ENCODE data around the gene GDF9.

Gene GDF9

DNA sequence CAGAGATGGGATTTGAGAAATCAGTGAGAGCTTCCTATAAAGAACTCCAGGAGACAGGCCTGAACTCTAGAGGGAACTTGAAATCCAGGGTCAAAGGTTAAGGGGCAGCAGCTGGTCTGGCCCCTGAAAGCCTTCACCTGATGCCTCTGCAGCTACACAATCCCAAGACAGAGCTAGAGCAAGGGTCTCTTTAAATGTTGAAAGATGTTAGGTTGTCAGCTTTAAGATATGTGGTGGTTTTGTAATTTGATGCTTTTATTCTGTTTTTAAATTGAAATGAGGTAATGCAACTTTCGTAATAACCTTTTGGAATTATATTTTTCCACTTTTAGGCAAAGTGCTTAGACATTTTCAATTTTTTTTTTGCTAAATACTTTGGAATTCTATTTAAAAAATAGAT, 50.8 kb downstream of the GDF9 start:
- no peak for DNase-seq

DNA sequence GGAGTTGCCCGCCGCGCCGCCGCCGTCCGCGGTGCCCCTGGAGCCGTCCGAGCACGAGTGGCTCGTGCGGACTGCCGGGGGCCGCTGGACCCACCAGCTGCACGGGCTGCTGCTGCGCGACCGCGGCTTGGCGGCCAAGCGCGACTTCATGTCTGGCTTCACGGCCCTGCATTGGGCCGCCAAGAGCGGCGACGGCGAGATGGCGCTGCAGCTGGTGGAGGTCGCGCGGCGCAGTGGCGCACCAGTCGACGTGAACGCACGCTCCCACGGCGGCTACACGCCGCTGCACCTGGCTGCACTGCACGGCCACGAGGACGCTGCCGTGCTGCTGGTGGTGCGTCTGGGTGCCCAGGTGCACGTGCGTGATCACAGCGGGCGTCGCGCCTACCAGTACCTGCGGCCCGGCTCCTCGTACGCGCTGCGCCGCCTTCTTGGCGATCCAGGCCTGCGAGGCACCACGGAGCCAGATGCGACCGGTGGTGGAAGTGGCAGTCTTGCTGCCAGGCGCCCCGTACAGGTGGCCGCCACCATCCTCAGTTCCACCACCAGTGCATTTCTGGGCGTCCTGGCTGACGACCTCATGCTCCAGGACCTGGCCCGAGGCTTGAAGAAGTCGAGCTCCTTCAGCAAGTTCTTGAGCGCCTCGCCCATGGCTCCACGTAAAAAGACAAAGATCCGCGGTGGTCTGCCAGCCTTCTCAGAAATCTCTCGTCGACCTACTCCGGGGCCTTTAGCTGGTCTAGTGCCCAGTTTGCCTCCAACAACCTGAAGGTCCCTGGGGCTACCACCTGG, 51.6 kb downstream of the GDF9 start:
- no peak for DNase-seq

DNA sequence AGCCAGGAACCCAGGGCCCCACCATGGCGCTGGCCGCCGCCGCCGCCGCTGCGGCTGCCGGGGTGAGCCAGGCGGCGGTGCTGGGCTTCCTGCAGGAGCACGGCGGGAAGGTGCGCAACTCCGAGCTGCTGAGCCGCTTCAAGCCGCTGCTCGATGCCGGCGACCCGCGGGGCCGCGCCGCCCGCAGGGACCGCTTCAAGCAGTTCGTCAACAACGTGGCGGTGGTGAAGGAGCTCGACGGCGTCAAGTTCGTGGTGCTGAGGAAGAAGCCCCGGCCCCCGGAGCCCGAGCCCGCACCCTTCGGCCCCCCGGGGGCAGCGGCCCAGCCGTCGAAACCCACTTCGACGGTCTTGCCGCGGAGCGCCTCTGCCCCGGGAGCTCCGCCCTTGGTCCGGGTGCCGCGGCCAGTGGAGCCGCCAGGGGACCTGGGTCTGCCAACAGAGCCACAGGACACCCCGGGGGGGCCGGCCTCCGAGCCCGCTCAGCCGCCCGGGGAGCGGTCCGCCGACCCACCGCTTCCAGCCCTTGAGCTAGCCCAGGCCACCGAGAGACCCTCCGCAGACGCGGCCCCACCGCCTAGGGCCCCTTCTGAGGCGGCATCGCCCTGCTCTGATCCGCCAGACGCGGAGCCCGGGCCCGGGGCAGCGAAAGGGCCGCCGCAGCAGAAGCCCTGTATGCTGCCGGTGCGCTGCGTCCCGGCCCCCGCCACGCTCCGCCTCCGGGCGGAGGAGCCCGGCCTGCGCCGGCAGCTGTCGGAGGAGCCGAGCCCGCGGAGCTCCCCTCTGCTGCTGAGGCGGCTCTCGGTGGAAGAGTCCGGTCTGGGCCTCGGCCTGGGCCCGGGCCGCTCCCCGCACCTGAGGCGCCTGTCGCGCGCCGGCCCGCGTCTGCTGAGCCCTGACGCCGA, 52.4 kb downstream of the GDF9 start:
- DNase-seq, result peak; percentile 47 to 55

DNA sequence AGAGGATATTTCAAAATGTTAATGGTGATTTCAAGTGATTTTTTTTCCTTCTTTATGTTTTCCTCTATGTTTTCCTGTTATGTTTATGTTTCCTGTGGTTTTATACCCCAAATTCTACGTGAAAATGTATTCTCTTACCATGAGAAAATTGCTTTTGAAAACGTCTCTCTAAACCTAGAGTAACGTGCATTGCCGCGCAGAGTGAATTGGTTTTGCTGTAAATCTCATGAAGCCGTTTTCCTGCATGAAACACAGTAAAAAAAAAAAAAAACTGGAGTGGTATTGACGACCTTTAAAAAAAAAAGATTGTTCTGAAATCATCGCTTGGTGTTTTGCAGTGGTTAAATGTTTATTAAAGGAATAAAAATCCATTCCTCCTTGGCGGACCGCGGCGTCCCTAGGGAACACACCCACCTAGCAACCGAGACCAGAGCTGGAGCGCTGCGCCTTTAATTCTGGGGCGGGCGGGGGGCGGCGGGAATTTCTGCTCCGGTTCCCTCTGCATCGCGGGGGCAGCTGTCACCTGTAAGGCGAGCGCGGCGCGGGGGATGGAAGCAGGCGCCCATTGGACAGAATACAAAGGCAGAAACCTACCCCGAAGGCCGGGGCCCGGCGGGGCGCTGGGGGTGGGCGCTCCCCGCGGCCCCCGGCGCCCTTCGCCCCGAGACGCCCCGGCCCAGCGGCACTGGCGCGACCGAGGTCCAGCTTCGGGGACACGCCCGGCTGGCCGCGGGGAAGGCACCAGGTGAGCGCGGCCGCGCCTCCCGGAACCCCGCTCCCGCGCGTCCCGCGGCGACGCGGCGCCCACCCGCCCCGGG, 53.3 kb downstream of the GDF9 start, which contains the start of gene SOWAHA:
Gene SOWAHA, plus strand, starts transcription at position 522 of the 818 bp plus-strand sequence. CDS start 320 bp downstream, outside the sequence.
- DNase-seq, result no peak

DNA sequence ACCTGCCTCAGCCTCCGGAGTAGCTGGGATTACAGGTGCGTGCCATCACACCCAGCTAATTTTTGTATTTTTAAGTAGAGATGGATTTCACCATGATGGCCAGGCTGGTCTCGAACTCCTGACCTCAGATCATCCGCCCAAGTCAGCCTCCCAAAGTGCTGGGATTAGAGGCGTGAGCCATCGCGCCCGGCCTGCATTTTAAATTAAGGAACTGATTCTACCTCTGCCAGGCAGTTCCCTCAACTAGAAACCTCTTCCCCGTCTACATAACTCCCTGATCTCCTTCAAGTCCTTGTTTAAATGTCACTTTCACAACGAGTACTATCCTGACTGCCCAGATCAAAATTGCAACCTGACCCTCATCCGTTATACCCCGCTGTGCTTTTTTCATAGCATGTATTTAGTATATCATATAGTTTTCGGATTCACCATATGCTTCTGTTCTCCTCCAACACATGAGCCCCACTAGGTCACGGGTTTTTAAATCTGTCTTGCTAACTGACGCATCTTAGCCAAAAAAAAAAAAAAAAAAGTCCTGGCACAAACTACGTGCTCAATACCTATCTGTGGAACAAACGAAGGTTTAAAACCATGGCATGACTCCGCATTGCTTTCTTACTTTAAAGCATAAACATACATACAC, 54.0 kb downstream of the GDF9 start:
- no peak for DNase-seq

All from activated T-cell treated with anti-CD3 and anti-CD28 coated beads, Interleukin-2, amount 50 U/mL, for 48 hours (primary cell).